Caco-2 (cell line): Measurements from ENCODE around the gene TRPM2. TPM values are rescaled to one million over a fixed set of nuclear protein-coding genes. Genes with fewer than 3 reads are reported as not detected.

ENCODE experiments used
- BruUV-seq: library from RNA; stranded (reverse); fragments of 400-500 nt; replicated peaks from 2 replicates; lab custom pipeline; 2021; lab: Mats Ljungman, UMichigan
- CTCF ChIA-PET: fragments of 300-600 bp; sonication (Branson Sonifier 250); formaldehyde crosslinking; loops from one replicate; lab custom pipeline; 2022; ENCODE audit warnings: antibody characterized with exemption; lab: Charles Lee
- POLR2A ChIA-PET: fragments of 300-600 bp; sonication (Branson Sonifier 250); formaldehyde crosslinking; loops from one replicate; lab custom pipeline; 2022; ENCODE audit warnings: antibody characterized with exemption; lab: Charles Lee
- DNase-seq, 2 experiments: peaks; one replicate each; pipeline versions ENCODE4 v3.0.0 to v3.0.0-alpha.2; 2020 to 2022
- H3K27me3 ChIP-seq: replicated peaks from 2 replicates; pipeline ENCODE4 v1.6.0; 2011; ENCODE audit warnings: low read length; ENCODE audit not compliant: control insufficient read depth, insufficient read depth
- H3K36me3 ChIP-seq: 2 replicates; pipeline ENCODE4 v1.5.1; 2011; ENCODE audit warnings: low read length; ENCODE audit not compliant: control insufficient read depth, insufficient read depth
- H3K4me1 ChIP-seq: fragments of 250-450 bp; sonication (Bioruptor Pico); 2 replicates; pipeline ENCODE4 v1.5.1; 2020; ENCODE audit warnings: mild to moderate bottlenecking
- H3K4me3 ChIP-seq: 2 replicates; pipeline ENCODE4 v1.5.1; 2011; ENCODE audit warnings: low read depth, mild to moderate bottlenecking, control low read depth, low read length
- H3K9me3 ChIP-seq: fragments of 250-450 bp; sonication (Bioruptor Pico); 2 replicates; pipeline ENCODE4 v1.5.1; 2020; ENCODE audit warnings: mild to moderate bottlenecking, moderate library complexity
- H3K27ac Mint-ChIP-seq: one replicate; pipeline ENCODE4 v1.8.0; 2022; ENCODE audit warnings: mixed read lengths; ENCODE audit not compliant: unreplicated experiment
- H3K27me3 Mint-ChIP-seq: one replicate; pipeline ENCODE4 v1.8.0; 2022; ENCODE audit warnings: mixed read lengths; ENCODE audit not compliant: insufficient read depth, unreplicated experiment
- H3K36me3 Mint-ChIP-seq: one replicate; pipeline ENCODE4 v1.8.0; 2022; ENCODE audit warnings: mild to moderate bottlenecking, mixed read lengths; ENCODE audit not compliant: insufficient read depth, unreplicated experiment
- H3K4me1 Mint-ChIP-seq: one replicate; pipeline ENCODE4 v1.8.0; 2022; ENCODE audit warnings: low read depth, mixed read lengths; ENCODE audit not compliant: unreplicated experiment
- H3K4me3 Mint-ChIP-seq: one replicate; pipeline ENCODE4 v1.8.0; 2022; ENCODE audit warnings: mild to moderate bottlenecking, moderate library complexity, mixed read lengths; ENCODE audit not compliant: unreplicated experiment
- H3K9me3 Mint-ChIP-seq: one replicate; pipeline ENCODE4 v1.8.0; 2022; ENCODE audit warnings: mixed read lengths; ENCODE audit not compliant: unreplicated experiment
- intact Hi-C: fragments of 100-400 bp; cut with micrococcal nuclease; formaldehyde crosslinking; loops from one replicate; pipeline ENCODE4 v1.10.0; 2022; ENCODE audit not compliant: unreplicated experiment
- total RNA-seq: library from RNA; stranded (reverse); gene quantifications from 2 replicates; pipeline ENCODE4 v1.2.3, GENCODE V29; 2022
- TF ChIP-seq, protein P1 (sequence below), 2 experiments: fragments of 200-600 bp in 1 of 2; IDR thresholded peaks; 1 replicate in 1 of 2; 2 replicates in 1 of 2; pipeline versions ENCODE4 v1.5.1 to v1.8.0; 2011 to 2022; ENCODE audit warnings: antibody characterized with exemption in 1 of 2, control low read depth in 1 of 2, inconsistent platforms in 1 of 2, low read depth in 1 of 2, low read length in 1 of 2, mild to moderate bottlenecking in 1 of 2, moderate library complexity in 1 of 2; ENCODE audit not compliant: insufficient read depth in 1 of 2, severe bottlenecking in 1 of 2, unreplicated experiment in 1 of 2

TRPM2 gene
- total RNA-seq, 1 experiment from 2014 or later: 0.20 TPM

DNA sequence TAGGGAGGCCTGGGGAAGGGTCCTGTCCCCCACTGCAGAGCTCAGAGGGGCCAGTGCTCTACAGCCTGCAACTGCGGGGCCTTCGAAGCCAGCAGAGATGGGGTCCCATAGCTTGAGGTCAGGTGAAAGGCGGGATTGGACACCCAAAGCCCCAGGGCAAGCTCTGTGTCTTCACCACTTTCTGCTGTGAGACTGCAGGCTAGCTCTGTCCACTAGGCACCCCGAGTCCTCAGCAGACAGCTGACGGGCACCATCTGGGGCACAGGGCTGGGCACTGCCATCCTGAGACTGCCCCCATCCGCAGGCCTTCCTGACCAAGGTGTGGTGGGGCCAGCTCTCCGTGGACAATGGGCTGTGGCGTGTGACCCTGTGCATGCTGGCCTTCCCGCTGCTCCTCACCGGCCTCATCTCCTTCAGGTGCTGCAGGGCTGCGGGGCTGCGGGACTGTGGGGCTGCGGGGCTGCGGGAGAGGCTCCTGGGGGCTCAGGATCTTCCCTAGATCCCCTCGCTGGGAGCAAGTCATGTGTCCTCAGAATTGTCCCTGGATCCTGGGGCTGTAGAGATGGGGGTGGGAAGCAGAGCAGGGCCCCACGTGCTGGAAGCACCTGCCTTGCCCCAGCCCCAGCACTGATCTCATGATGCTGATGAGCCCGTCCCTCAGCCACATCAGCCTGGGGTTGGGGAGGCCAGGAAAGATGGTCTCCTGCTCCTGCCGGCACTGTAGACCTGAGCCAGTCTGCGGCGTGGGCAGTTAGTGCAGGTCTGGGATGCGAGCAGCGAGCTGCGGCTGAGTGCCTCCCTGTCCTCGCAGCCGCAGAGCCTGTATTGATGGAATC, 46.8 kb downstream of the TRPM2 start:
- DNase-seq: no peak
- no peak overlapping the region for H3K4me3 Mint-ChIP-seq
- no peaks in the 10 kb centered on the region for H3K36me3 Mint-ChIP-seq
- Histone ChIP-seq H3K27me3 (no peaks in the 10 kb centered on the region), H3K4me3 (no peak overlapping the region), H3K9me3 (no peaks in the 10 kb centered on the region; the same call in 1 of the 2 replicates), H3K4me1 (no peaks in the 10 kb centered on the region), H3K36me3 (no peaks in the 10 kb centered on the region)
- ChIA-PET CTCF (no interaction called here), POLR2A (no interaction called here)
- TF ChIP-seq, protein P1, sequence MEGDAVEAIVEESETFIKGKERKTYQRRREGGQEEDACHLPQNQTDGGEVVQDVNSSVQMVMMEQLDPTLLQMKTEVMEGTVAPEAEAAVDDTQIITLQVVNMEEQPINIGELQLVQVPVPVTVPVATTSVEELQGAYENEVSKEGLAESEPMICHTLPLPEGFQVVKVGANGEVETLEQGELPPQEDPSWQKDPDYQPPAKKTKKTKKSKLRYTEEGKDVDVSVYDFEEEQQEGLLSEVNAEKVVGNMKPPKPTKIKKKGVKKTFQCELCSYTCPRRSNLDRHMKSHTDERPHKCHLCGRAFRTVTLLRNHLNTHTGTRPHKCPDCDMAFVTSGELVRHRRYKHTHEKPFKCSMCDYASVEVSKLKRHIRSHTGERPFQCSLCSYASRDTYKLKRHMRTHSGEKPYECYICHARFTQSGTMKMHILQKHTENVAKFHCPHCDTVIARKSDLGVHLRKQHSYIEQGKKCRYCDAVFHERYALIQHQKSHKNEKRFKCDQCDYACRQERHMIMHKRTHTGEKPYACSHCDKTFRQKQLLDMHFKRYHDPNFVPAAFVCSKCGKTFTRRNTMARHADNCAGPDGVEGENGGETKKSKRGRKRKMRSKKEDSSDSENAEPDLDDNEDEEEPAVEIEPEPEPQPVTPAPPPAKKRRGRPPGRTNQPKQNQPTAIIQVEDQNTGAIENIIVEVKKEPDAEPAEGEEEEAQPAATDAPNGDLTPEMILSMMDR (IDR thresholded peaks at IDR 0.05; ENCODE audit: insufficient read depth in 1 of 2, low read depth in 1 of 2, low read length in 1 of 2, severe bottlenecking in 1 of 2, unreplicated experiment in 1 of 2): no peak
- H3K4me1 Mint-ChIP-seq: no peaks in the 10 kb centered on the region
- no peaks in the 10 kb centered on the region for H3K27me3 Mint-ChIP-seq
- intact Hi-C loops: no loop called here
- BruUV-seq: no TSS peak
- H3K9me3 Mint-ChIP-seq: no peaks in the 10 kb centered on the region
- no peak overlapping the region for H3K27ac Mint-ChIP-seq

DNA sequence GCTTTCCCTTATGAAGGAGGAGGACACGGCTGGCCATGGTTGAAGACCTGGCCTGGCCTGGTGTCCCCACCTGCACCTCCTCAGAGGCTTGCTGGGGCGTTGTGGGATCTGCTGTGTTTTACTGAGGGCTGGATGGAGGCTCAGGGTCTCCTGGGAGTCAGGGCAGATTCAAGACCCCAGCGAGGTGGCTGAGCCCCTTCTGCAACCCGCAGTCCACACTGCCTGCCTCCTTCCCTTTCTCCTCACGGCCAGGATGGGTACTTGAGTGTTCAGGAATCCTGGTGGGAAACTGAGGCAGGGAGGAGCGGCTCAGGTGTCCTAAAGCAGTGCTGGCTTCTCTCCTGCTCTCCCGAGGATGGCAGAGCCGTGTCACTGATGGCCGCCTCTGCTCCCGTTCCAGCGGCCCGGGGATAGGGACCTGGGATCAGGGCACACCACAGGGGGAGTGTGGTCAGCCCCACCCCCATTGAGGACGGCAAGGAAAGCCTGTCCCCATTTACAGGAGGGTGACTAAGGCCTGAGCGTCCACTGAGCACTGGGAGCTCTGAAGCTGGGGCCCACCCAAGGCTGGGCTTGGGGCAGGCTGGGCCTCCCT, 47.5 kb downstream of the TRPM2 start:
- CTCF ChIA-PET: interaction anchor here (0.8 kb wide), 1 partner anchor 32 kb away, joined by 3 read pairs; no protein-coding TSS in a partner anchor
- intact Hi-C loops: no loop called here
- Mint-ChIP-seq H3K4me1 (no peaks in the 10 kb centered on the region), H3K27me3 (no peaks in the 10 kb centered on the region), H3K4me3 (no peak overlapping the region), H3K36me3 (no peaks in the 10 kb centered on the region), H3K27ac (no peak overlapping the region), H3K9me3 (no peaks in the 10 kb centered on the region)
- DNase-seq: no peak
- TF ChIP-seq, protein P1 (IDR thresholded peaks at IDR 0.05; ENCODE audit: insufficient read depth in 1 of 2, low read depth in 1 of 2, low read length in 1 of 2, severe bottlenecking in 1 of 2, unreplicated experiment in 1 of 2): no peak
- no TSS peak for BruUV-seq
- H3K27me3 ChIP-seq: no peaks in the 10 kb centered on the region
- H3K9me3 ChIP-seq: no peaks in the 10 kb centered on the region; the same call in 1 of the 2 replicates
- no peaks in the 10 kb centered on the region for H3K36me3 ChIP-seq
- POLR2A ChIA-PET: no interaction called here
- no peak overlapping the region for H3K4me3 ChIP-seq
- H3K4me1 ChIP-seq: no peaks in the 10 kb centered on the region

DNA sequence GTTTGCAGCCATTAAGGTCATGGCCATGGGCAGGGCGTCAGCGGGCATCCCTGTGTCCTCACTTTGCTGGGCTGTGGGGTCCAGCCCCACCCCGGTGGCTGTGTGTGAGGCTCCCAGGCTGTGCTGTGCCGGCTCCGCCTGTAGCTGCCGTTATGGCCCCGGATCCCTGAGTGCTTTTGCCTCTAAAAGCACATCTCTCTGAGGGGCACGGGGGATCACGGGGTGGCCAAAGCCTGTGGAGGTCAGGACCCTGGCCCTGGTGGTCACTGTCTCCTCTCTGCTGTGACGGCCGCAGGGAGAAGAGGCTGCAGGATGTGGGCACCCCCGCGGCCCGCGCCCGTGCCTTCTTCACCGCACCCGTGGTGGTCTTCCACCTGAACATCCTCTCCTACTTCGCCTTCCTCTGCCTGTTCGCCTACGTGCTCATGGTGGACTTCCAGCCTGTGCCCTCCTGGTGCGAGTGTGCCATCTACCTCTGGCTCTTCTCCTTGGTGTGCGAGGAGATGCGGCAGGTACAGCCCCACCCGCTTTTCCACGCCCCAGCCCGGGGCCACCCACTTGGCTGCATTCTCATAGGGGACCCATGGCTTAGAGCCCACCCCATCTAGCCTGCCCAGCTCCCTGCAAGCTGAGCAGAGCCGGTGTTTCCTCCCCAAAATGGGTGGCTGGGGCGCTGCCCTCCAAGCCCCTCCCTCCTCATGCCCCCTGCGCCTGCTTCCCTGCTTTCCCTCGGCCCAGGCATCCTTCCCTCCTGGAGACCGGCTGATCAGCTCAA, 48.2 kb downstream of the TRPM2 start:
- intact Hi-C loops: no loop called here
- Histone ChIP-seq H3K27me3 (no peaks in the 10 kb centered on the region), H3K9me3 (no peaks in the 10 kb centered on the region; the same call in 1 of the 2 replicates), H3K4me3 (no peak overlapping the region), H3K36me3 (no peaks in the 10 kb centered on the region), H3K4me1 (no peaks in the 10 kb centered on the region)
- ChIA-PET POLR2A (no interaction called here), CTCF (interaction anchor here (0.8 kb wide), 1 partner anchor 33 kb away, joined by 3 read pairs; no protein-coding TSS in a partner anchor)
- TF ChIP-seq, protein P1 (IDR thresholded peaks at IDR 0.05; ENCODE audit: insufficient read depth in 1 of 2, low read depth in 1 of 2, low read length in 1 of 2, severe bottlenecking in 1 of 2, unreplicated experiment in 1 of 2): no peak
- Mint-ChIP-seq H3K9me3 (no peaks in the 10 kb centered on the region), H3K4me1 (no peaks in the 10 kb centered on the region), H3K27ac (no peak overlapping the region), H3K36me3 (no peaks in the 10 kb centered on the region), H3K27me3 (no peaks in the 10 kb centered on the region), H3K4me3 (no peak overlapping the region)
- no TSS peak for BruUV-seq
- DNase-seq: no peak
